Stimulated activated CD4-positive, alpha-beta T cell treated with anti-CD3 and anti-CD28 coated beads, Interleukin-15, amount 100 ng/mL, for 48 hours (primary cell): ENCODE measurements around the gene OR2Z1.

Source experiments
- DNase-seq, 2 donors: peaks; one replicate each; pipeline ENCODE4 v3.0.0-alpha.2; 2020; ENCODE audit warnings: low read depth in 2 of 2

Gene OR2Z1

GRCh38 chr19:8721334-8721733 lies at the start of gene OR2Z1:
TSS of gene OR2Z1 (plus strand) at chr19:8721634. CDS start at chr19:8731029, 9,395 bp downstream.
- no peak for DNase-seq

DNA sequence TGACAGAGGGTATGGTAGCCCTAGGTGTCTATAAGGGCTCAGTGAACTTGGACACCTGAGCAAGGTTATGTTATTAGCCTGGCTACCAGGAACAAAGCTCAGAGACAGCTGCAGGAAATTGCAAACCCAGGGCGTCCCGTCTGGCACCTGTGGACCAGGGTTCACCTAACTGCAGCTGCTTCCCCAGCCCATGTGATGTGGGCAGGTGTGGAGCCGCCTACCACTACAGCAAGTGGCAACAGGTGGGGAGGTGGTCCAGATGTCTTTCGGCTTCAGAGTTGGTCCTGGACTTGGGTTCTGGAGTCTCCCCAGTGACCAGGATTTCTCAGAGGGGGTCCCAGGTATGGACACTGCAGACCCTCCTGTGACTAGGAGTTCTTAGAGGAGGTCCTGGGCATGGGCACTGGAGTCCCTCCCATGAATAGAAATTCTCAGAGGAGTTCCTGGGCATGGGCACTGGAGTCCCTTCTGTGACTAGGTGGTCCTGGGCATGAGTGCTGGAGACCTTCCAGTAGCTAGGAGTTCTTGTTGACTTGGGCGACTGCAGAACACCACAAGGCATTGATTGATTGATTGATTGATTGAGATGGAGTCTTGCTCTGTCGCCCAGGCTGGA lies 48.0 kb upstream of the OR2Z1 start:
- DNase-seq, result no peak

DNA sequence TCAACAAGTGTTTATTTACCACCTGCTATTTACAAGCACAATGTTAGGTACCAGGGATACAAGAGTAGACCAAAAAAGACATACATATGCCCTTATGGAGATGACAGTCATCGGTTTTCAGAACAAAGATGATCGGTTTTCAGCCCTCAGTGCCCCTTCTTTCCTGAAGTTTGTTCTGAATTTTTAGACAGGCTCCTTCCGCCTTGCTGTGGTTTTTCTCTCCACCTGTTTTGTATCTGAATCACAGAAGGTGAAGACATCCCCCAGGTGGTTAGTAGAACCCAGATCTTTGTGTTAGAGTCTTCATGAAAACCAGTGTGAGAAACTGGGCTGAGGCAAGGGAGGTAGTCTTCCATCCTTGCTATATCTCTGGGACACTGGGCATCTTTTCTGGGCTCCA lies 46.4 kb upstream of the OR2Z1 start:
- DNase-seq, result no peak

DNA sequence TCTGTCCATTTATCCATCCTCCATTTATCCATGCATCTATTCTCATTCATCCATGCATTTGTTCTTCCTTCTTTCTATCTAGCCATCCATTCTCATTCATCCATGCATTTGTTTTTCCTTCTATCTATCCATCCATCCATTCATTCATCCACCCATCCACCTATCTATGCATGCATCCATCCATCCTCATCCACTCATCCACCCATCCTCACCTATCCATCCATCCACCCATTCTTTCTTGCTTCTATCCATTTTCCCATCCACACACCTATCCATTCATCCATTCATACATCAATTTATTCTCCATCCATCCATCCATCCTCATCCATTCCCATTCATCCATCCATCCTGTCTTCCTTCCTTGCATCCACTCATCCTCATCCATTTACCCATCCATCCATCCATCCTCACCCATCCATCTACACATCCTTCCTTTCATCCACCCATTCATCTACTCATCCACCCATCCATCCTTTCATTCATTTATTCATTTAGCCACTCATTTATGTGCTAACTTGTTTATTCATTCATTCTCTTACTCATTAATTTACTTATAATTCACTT lies 43.1 kb upstream of the OR2Z1 start:
- DNase-seq, result no peak

- no peak for DNase-seq
These were observed 40.6 kb upstream of the OR2Z1 start for GRCh38 chr19:8680676-8681344.

DNA sequence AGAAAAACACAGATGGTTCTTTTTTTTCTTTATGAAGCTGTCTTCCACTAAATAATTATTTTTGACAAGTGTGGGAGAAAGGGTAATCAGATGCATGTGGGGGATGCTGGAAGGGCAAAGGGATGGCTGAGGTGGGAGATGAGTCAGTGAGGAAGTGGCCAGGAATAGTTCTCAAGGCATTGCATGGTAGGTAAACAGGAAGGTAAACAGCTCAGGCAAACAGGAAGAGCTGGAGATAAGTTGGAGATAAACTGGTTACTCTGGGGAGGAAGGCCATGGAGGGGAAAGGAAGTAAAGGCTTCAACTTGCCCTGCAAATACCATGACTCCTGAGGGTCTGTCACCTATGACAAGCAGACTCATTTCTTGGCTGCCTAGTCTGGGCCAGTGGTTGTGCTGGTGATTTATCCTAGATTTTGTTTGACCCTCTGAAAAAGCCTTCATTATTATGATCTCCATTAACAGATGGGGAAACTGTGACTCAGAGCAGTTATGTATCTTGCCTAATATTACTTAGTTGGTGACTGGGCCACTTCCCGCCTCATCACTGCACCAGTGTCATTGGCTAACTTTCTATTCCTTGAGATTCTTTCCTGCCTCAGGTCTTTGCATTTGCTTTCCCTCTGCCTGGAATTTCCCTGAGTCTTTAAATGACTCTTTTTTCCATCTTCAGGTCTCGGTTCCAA lies 39.9 kb upstream of the OR2Z1 start:
- no peak for DNase-seq

DNA sequence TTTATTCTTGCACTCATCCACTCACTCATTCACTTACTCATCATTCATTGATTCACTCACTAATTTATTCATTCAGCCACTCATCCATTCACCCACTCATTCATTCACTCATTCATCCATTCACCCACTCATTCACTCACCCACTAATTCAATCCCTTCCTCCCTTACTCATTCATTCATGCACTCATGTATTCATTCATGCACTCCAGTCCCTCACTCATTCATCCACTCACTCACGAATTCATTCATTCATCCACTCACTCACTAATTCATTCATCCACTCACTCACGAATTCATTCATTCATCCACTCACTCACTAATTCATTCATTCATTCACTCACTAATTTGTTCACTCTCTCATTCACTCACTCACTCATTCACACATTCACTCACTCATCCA lies 39.0 kb upstream of the OR2Z1 start:
- no peak for DNase-seq

DNA sequence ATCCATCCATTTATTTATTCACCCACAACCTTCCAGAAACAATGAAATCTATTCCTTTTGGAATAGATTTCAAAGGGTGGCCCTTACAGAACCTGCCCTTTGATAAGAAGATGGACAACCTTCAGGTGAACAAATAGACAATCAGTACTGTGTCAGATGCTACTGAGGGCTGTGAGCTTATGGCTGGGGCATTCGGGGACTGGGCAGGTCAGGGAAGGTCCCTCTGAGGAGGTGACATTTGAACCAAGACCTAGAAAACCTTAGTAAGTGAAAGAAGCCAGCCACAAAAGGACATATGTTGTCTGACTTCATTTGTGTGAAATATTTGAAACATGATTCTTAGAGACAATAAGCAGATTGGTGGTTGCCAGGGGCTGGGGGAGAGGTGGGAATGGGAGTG lies 38.5 kb upstream of the OR2Z1 start:
- DNase-seq, result no peak

GRCh38 chr19:8684001-8684902 lies 37.2 kb upstream of the OR2Z1 start:
- DNase-seq, result no peak

DNA sequence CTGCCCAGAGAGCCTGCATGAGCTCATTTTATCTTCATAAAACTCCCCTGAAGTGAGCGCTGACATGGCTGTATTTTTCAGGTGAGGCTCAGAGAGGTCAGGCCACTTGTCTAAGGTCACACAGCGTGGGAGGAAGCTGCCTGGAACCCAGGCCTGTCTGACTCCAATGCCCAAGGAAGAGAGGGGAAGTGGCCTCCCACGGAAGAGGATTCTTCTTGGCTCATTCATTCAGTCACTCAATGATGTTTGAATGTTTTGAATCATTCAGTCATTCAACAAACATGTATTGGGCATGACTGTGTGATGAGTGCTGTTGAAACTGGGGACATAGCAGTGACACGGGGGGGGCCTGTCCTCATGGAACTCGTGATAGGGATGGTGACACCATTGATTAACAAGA lies 34.9 kb upstream of the OR2Z1 start:
- DNase-seq, result no peak

GRCh38 chr19:8688930-8689329 lies 32.5 kb upstream of the OR2Z1 start:
- no peak for DNase-seq

DNA sequence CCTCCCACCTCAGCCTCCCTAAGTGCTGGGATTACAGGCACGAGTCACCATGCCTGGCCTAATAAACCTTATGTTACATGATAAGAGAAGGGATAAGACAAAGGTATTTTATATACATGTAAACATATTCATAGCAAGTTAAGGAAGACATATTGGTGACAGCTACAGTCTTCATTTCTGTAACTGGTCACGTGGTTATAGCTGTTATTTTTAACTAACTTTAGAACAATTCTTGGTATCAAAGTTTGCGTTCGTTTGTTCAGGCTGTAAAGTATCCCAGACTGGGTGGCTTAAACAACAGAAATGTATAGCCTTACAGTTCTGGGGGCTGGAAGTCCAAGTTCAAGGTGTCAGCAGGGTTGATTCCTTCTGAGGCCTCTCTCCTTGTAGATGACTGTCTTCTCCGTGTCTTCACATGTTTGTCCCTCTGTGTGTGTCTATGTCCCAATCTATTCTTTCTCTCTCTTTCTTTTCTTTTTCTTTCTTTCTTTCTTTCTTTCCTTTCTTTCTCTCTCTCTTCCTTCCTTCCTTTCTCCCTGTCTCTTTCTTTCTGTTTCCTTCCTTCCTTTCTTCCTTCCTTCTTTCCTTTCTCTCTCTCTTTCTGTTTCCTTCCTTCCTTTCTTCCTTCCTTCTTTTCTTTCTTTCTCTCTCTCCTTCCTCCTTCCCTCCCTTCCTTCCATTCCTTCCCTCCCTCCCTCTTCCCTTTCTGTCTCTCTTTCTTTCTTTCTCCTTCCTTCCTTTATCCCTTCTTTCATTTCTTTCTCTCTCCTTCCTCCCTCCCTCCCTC lies 30.5 kb upstream of the OR2Z1 start:
- DNase-seq, result no peak

DNA sequence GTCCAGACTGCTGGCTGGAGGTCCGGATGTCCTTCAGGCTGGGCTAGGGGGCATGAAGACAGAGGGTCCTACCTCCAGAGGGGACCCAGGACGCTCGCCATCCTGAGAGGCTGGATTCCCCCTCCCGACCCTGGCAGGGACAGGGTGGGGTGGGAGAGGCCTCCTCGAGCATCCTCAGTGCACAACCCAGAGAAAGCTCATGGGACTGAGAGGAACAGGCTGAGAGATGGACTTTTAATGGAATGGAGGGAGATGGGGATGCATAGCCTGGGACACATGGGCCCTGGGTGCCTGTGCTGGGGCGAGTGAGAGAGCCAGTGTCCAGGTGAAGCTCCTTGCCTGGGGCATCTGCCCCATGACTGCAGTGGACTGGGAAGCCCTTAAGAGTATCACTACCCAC lies 25.9 kb upstream of the OR2Z1 start:
- no peak for DNase-seq

- DNase-seq, result no peak
These were observed 25.5 kb upstream of the OR2Z1 start for GRCh38 chr19:8695911-8696310.

- DNase-seq, result no peak
These were observed 24.4 kb upstream of the OR2Z1 start for GRCh38 chr19:8696993-8697392.

DNA sequence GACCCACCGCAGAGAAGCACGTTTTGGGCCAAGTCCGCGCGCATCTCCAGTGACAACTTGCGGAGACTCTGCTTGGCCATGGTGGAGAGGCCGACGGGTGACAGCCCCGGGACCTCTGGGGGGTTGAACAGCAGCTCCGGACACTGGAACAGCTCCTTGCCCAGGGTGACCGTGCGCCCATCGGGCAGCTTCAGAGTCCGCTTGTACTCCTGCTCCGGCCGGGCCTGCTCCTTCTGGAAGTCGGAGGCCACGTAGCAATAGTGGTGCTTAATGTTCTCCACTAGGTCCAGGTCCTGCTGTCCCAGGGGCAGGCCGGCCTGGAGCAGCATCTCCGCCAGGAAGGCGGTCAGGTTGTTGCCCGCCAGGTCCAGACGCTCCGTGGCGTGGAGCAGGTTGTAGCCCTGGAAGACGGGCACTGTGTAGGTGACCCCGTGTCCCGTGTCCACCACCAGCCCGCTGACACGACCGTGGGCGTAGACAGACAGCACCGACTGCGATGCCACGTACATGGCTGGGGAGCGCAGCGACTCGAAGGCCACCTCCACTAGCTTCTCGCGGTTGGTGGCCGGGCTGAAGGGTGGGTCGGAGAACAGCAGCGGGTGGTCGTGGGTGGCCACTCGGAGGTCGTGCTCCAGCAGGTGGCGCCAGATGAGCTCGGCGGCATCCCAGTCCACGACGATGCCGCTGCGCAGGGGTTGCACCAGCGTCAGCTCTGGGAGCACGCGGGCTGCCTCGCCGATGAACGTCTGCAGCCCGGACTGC lies 23.6 kb upstream of the OR2Z1 start:
- DNase-seq, result no peak

GRCh38 chr19:8698433-8699063 lies 22.9 kb upstream of the OR2Z1 start, which contains the start of gene ACTL9:
TSS of gene ACTL9 (minus strand) at chr19:8698795. CDS start at chr19:8698701, 94 bp downstream.
- DNase-seq, result no peak

DNA sequence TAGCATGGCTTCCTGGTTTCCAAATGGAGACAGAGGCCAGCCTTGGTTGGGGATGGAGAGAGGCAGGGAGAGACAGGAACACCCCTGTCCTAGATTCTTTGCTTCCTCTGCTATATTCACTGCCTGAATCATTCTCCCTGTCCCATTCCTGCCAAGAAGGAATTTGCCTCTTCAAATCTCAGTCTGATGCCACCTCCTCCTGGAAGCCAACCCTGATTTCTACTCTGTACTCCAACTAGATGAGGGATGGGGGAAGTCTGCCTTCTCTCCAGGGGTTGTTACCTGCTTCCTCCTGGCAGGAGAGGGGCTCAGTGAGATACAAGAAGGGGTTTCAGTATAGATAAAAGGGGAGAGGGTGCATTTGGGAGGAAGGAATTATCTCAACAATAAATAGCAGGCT lies 21.5 kb upstream of the OR2Z1 start:
- no peak for DNase-seq

GRCh38 chr19:8700956-8701355 lies 20.5 kb upstream of the OR2Z1 start:
- no peak for DNase-seq

DNA sequence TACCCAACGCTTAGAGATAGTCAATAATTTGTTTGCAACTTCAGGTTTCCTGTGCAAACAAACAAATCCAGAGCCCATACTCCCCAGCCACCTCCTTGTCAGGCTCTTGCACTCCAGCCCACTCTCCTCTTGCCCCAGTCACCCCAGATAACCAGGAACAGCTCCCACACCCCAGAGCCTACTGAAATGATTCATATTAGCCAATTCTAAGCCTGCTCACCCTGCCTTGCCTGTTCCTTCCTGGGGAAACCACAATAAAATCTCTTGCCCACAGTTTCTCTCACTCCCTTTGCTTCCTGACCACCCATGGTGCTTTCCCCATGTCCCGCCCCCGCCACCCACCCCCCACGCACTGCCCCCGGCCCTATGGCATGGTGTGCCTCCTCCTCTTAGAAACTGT lies 19.1 kb upstream of the OR2Z1 start:
- peak; percentile 9 to 25 for DNase-seq
